Measurements from ENCODE around the gene SMIM28. TPM values are rescaled to one million over a fixed set of nuclear protein-coding genes. Genes with fewer than 3 reads are reported as not detected.

The SMIM28 gene
- total and polyA plus RNA-seq, 9 donors: not detected

- Histone ChIP-seq H3K4me3 (no peak overlapping the region), H3K27me3 (no peaks in the 10 kb centered on the region), H3K9me3 (no peaks in the 10 kb centered on the region), H3K36me3 (no peaks in the 10 kb centered on the region), H3K27ac (no peak overlapping the region), H3K4me1 (ENCODE audit: insufficient read depth) (peaks cover 3% of the 10 kb centered on the region)
- TF ChIP-seq CTCF (IDR thresholded peaks at IDR 0.05) (no peak), EP300 (IDR thresholded peaks at IDR 0.05) (no peak), POLR2A (IDR thresholded peaks at IDR 0.05) (no peak)
- DNase-seq: no peak
- intact Hi-C loops (cut with DNase I): loop anchor here in 1 of 4 donors (10.0 kb wide), 1 partner anchor 291 kb away; no protein-coding TSS in a partner anchor
- 85 to 94% (median 86%) methylated on average over 5 of the region's 5 CpGs for WGBS, 3 donors
These were observed 28.2 kb downstream of the SMIM28 start for GRCh38 chr6:138405816-138406413.

DNA sequence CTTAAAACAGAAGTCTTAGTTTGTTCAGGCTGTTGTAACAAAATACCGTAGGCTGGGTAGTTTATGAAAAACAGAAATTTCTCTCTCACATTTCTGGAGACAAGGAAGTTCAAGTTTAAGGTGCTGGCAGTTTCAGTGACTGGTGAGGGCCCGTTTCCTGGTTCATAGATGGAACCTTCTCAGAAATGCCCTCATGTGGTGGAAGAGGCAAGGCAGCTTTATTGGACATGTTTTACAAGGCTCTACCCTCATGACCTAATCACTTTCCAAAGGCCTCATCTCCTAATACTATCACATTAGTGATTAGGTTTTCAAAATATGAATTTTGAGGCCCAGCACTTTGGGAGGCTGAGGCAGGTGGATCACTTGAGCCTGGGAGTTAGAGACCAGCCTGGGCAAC is 28.7 kb downstream of the SMIM28 start:
- Histone ChIP-seq H3K36me3 (no peaks in the 10 kb centered on the region), H3K9me3 (no peaks in the 10 kb centered on the region), H3K27ac (no peak overlapping the region), H3K27me3 (no peaks in the 10 kb centered on the region), H3K4me3 (no peak overlapping the region), H3K4me1 (ENCODE audit: insufficient read depth) (peaks cover 3% of the 10 kb centered on the region)
- intact Hi-C loops (cut with DNase I): loop anchor here in 1 of 4 donors (10.0 kb wide), 1 partner anchor 292 kb away; no protein-coding TSS in a partner anchor
- TF ChIP-seq POLR2A (IDR thresholded peaks at IDR 0.05) (no peak), CTCF (IDR thresholded peaks at IDR 0.05) (no peak), EP300 (IDR thresholded peaks at IDR 0.05) (no peak)
- 93 to 97% (median 96%) methylated on average over 2 of the region's 2 CpGs for WGBS, 3 donors
- DNase-seq: no peak

- intact Hi-C loops (cut with DNase I): no loop called here
- H3K27ac ChIP-seq: no peak overlapping the region
- no peaks in the 10 kb centered on the region for H3K9me3 ChIP-seq
- TF ChIP-seq EP300 (IDR thresholded peaks at IDR 0.05) (no peak), POLR2A (IDR thresholded peaks at IDR 0.05) (no peak), CTCF (IDR thresholded peaks at IDR 0.05) (no peak)
- no peaks in the 10 kb centered on the region for H3K27me3 ChIP-seq
- no peaks in the 10 kb centered on the region for H3K4me1 ChIP-seq (ENCODE audit: insufficient read depth)
- H3K4me3 ChIP-seq: no peak overlapping the region
- peak in 2 of 5 donors; percentile 36 to 64 for DNase-seq
- H3K36me3 ChIP-seq: no peaks in the 10 kb centered on the region
- WGBS, 3 donors: 72 to 84% (median 77%) methylated on average over 8 of the region's 8 CpGs
These were observed 32.5 kb downstream of the SMIM28 start for GRCh38 chr6:138410048-138410735.

DNA sequence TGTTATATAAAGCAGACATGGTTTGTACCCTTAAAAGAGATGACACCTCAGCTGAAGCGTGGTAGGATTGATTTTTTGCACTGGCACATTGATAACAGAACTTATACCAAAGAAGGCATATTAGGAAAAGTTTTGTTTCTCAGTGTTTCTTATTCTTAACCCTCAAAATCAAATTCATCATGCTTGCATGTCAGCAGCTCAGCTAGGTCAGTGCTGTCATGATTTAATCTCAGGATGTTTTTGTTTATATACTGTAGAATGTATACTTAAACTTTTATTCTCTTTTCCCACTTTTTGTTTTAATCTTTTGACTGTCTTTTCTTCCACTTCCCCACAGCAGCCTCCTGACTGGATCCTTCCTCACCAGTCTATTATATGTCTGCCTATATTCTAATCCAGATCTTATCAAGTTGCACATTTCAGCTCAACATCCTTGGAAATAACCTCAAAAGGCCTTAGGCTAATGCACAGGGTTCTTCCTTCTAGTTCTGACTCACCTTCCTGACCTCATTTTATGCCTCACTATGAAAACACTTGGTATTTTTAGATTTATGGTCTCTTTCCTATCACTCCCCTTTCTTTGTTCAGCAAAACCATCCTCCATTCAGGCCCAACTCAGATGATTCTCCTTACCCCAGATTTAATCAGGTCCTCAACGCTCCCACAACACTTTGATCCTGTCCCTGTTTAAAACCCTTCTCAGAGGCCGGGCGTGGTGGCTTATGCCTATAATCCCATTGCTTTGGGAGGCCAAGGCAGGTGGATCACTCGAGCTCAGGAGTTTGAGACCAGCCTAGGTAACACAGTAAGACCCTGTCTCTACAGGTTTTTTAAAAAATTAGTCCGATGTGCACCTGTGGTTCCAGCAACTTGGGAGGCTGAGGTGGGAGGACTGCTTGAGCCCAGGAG is 33.5 kb downstream of the SMIM28 start:
- Histone ChIP-seq H3K4me1 (ENCODE audit: insufficient read depth) (no peaks in the 10 kb centered on the region), H3K9me3 (no peaks in the 10 kb centered on the region), H3K27me3 (no peaks in the 10 kb centered on the region), H3K27ac (no peak overlapping the region), H3K4me3 (no peak overlapping the region), H3K36me3 (no peaks in the 10 kb centered on the region)
- WGBS, 3 donors: 87 to 92% (median 89%) methylated on average over 6 of the region's 6 CpGs
- intact Hi-C loops (cut with DNase I): no loop called here
- TF ChIP-seq EP300 (IDR thresholded peaks at IDR 0.05) (no peak), CTCF (IDR thresholded peaks at IDR 0.05) (no peak), POLR2A (IDR thresholded peaks at IDR 0.05) (no peak)
- DNase-seq: no peak

All from ovary (tissue), 9 donors.